Activated gamma-delta T cell treated with Interleukin-2 at 50 U/mL for 16 hours (primary cell): ENCODE data around the gene ANKRD11.

Source experiments
- DNase-seq: peaks from one replicate; pipeline ENCODE4 v3.0.0-alpha.2; 2020

Gene ANKRD11

GRCh38 chr16:89323120-89323960 is 167.0 kb downstream of the ANKRD11 start:
- no peak for DNase-seq

DNA sequence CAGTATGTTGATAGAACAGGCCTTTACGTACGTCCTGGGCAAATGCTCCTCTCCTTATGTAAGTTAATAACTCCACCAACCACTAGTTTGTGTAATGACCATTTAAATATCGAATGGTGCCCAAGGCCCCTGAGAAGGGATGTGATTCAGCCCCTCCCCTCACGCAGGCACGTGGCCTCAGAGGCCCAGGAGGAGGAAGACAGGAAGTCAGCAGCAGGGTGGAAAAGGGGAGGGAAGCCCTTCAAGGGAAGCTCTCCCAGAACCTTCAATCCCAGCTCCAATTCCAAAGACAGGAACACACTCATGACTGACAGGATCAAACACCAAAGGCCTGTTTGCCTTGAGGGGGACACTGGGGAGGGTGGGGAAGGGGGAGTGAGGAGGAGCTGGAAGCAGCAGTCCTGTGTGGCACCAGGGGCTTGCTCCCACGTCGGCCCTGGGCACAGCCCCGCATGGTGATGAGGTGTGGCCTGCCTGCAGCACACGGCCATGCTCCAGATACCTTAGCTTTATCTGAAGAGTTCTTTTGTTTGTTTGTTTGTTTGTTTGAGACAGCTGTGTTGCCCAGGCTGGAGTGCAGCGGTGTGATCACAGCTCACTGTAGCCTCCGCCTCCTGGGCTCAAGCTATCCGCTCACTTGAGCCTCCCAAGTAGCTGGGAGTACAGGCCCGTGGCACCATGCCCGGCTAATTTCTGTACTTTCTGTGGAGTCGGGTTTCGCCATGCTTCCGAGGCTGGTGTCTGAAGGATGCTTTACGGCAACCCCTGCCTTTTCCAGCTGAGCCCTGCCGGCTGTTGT is 167.8 kb downstream of the ANKRD11 start:
- DNase-seq = no peak

GRCh38 chr16:89320782-89321501 is 169.4 kb downstream of the ANKRD11 start:
- DNase-seq = no peak

DNA sequence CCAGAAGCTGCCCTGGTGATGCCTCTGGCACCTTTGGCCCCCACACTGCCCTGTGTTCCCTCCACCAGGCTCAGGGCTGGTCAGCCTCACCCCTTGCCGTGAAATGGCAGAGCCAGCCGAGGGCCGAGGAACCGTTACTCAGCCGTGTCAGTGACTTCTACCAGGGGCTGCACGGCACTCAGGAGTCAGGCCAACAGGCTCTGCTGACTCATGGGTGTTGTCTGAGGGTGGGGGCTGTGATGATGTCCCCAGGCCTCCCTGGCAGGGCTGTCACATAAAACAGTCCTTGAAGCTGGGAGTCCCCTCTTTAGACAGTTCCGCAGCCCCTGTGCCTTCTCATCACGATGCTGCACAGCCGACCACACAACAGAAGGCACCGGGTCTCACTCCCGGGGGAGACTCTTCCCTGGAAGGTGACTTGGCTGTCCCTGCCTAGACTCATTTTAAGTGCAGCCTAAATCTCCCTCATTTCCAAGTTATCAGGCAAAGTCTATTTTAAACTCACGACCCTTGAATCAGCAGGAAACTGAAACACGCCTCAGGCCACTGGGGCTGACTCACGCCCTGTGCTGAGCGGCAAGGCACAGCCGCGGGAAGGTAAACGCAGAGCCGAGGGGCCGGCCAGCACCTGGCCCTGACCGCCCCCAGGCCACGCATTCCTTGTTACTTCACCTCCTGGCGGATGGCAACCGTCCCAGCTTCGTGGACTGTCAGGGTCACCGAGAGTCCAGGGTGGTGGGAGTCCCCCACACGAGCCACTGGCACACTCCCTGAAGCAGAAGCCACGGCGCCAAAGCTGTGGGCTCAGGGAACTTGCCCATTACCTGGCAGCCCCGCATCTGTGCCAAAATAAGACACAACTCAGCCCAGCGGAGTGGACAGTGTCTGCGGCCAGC is 170.2 kb downstream of the ANKRD11 start:
- DNase-seq = peak; percentile 41

DNA sequence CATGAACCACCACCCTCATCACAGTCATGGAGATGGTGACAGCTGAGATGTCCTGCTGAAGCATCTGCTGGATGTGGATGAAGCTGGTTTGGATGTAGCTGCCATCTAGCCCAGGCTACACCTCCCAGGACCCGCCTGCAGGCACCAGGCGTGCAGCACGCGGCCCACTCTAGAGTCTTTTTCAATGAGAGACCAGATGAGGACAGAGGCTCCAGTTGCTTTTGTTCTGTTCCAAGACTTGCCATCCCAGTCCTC is 170.8 kb downstream of the ANKRD11 start:
- DNase-seq = no peak

- no peak for DNase-seq
Observed at GRCh38 chr16:89318871-89319630, 171.3 kb downstream of the ANKRD11 start.

DNA sequence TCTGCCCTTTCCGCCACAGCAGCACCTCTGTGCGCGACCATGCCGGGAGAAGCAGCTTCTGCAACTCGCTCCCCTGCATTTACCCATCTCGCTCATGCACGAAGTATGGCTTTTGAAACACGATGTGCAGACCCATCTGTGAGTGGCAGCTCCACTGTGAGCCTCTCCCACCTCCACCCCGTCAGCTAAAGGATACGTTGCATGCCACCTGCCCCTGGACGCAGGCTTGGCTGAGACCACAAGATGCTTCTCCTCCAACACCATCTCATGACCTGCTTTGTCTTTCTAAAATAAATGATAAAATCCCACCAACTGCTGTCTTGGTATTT is 172.0 kb downstream of the ANKRD11 start:
- DNase-seq = no peak

DNA sequence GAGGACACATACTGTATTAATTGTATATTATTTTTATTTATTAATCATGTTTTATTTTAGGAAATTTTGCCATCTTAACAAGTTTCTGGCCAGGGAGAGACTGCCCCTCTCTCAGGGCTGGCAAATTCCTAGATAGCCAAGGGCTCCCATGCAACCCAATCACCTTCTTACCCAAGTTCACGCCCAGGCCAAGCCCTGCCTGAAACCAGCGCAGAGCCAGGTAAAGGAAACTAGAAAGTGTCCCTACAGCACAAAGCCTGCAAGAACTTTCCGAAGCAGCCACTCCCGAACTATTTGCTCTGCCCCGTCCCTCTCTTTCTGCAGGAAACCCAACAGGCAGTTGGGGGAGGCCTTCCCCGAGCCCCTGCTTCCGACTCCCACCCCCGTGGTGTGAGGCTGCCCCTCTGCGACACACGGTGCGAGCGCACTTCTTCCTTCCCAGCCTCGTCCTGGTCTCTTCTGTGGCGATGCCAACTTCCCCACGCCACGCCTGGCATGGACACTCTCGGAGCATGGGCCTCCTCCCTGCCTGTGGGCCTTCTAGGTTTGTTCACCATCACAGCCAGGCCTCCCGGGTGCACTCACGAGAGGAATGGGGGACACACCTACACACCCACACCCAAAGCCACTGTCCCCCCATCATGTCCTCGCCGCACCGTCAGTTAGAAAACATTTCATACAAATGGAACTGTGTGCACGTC is 172.5 kb downstream of the ANKRD11 start:
- DNase-seq = no peak

- no peak for DNase-seq
Observed at GRCh38 chr16:89317101-89317671, 173.2 kb downstream of the ANKRD11 start.

- no peak for DNase-seq
Observed at GRCh38 chr16:89316701-89317100, 173.7 kb downstream of the ANKRD11 start.

GRCh38 chr16:89315791-89316581 is 174.4 kb downstream of the ANKRD11 start:
- peak; percentile 78 for DNase-seq

DNA sequence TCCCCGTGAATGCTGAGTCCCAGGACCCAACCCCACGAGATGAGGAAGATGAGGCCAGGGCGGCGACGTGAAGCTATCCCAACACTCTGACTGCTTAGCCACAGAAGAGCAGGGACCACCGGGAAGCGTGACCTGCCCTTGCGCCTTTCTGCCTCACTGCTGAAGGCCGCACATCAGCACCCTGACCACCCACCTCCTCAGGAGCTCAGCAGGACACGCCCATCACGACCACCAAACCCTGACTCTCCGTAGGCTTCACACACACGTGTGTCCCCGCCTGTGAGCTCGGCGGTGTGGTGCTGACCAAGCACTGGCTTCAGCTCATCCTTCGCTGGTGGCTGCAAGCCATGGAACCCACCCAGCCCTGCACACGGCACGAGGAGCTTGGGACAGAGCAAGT is 175.1 kb downstream of the ANKRD11 start:
- no peak for DNase-seq

DNA sequence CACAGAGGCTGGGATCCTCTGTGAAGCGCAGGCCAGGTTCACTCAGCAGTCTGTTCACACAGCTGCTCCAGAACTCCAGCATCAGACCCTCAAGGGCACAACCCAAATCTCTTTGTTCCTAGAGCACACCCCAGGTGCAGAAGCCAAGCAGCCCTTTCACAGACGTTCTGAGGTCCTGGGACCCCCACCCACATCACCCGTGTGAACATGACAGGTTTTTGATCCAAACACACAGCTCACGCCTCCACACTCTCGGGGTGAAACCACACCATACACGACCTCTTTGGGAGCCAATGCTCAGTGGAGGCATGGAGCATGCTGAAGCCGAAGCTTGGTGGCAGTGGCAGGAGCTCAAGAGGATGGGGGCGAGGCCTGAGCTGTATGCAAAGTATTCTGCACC is 175.5 kb downstream of the ANKRD11 start:
- no peak for DNase-seq

DNA sequence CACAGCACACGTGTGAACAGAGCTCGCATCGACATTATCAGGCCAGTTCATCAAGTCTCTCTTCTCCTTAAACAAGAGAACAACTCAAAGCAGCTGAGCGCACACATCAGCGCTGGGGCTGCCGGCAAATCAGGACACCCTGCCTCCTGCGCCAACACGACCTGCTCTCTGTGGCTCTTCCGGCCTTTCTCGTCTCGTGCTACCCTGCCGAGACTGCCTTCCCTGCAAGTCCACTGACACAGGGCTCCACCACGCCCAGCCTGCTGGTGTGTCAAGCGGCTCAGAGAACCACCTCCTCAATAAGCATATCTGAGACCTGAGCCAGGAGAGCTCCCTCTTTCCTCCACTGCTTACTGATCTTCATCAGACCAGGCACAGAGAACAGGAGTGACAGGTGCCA is 176.0 kb downstream of the ANKRD11 start:
- peak; percentile 60 for DNase-seq

DNA sequence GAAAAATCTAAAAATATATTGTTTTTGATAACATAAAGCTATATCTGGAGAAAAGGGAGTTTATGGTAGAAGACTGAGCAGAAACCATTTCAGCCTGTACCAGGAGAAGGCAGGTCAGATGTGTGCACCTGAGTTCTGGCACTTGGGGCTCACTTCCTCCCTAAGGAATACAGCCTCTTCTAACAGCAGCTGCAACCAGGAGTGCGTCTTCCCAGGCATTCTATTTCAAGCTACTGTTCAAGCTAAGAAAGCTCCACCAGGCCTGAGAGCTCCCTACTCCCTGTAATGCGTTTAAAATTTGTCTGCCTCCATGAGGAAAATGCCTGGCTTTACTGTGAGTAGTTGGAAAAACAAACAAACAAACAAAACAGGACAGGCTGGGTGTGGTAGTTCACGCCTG is 176.8 kb downstream of the ANKRD11 start:
- no peak for DNase-seq

DNA sequence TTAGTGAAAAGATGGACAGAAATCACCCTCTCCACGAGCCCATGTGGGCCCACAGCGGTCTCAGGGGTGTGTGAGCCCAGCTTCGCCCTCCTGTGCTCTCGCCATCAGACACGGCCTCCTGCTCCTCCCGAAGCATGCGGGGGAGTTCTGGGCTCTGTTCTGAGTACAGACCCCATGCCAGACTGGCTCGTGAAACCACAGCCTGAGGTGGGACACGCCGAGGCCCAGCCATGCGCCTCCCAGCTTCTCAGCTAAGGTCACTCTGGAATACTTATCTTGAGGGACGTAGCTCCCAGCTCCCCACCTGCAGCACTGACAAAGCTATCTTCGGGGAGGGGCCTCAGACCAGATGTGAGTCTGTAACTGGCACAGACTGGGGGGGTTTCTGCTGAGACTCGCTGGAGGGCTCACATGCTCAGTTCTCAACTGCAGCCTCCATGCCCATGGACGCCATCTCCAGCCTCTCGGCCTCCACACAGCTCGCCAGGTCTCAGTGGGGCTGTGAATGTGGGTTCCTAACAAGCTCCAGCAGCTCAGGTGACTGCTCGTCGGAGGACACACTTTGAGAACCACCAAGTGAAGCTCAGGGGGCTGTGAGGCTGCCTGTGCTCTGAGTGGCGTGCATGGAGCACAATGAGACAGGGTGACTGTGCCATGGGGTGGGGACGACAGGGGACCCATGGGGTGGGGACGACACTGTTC is 177.6 kb downstream of the ANKRD11 start:
- no peak for DNase-seq

DNA sequence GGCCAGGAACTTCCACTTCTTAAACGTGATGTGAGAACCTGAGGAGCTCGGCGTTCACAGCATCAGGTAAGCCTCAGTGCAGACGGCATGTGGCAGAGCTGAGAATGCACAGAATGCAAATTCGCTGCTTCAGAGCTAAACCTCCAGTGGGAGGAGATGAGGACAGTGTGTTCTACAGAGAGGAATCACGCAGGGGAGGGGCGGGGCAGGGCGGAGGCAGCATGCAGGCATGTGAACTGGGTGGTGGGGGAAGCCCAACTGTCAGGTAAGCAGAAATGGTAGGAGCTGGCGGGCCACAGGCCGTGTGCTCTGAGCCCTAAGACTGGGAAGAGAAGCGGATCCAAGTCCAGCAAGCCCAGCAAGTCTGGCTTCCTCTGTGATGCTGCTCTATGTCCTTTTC is 178.2 kb downstream of the ANKRD11 start:
- DNase-seq = no peak

DNA sequence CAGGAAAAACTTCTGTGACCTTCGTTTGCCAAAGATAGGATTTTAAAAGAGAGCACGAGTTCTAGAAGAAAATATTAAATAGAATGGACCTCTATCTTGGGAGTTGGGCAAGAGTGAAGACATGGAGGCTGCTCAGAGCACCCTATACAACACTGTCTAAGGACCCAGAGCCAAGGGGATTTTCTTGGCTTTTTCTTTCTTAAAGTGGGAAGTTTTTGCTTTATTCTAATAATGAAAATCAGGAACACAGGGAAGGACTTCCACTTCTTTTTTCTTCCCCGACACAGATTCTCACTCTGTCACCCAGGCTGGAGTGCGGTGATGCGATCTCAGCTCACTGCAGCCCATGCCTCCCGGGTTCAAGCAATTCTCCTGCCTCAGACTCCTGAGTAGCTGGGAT is 178.7 kb downstream of the ANKRD11 start:
- no peak for DNase-seq

DNA sequence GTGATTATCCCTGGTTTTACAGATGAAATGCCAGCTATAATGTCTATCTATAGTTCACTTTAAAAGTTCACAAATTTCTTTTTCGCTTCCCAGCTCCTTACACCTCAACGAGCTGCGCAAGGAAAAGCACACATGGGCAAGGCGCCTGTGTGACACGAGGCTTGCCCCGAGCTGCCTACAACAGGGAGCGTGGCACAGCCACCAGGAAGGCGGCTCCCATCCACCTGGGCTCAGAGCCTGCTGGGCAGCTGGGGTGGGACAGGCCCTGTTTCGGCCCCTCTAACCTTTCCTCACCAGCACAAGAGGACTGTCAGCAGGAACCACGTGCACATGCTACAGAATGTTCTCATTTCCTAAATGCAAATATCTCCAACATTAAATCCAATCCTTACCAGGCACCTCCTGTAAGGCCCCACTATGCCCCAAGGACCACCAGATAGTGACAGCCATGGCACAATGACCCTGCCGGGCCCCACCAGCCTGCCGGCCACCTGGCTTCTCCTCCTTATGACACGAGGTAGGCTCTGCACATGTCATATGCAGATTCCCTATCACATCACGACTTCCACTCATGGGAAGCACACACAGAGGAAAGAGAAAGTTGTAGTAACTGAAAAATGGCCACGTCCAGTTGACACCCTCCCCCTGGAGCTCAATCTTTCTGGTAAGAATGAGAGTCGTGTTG is 180.8 kb downstream of the ANKRD11 start:
- no peak for DNase-seq
